ENCODE measurements around the gene SORL1.
A peak's percentile ranks its signal among the peaks of the same experiment; 100 is the strongest.

Gene SORL1

DNA sequence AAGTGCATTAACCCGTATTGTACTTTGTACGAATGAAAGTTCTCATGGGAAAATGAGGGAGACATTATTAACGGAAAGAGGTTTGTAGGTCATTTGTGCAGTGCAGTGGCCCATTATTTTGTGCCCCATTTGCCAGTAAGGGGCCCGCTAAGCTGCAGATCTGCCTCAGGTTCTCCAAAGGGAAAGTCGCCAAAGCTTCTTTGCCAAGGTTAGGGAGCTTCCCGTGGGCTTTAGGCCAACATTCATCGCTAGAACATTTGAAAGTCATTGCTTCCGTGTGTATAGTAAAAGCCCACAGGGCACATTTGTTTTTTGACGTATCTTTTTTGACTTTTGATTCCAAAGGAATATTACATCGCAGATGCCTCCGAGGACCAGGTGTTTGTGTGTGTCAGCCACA lies 61.7 kb downstream of the SORL1 start:
- no peak for DNase-seq

DNA sequence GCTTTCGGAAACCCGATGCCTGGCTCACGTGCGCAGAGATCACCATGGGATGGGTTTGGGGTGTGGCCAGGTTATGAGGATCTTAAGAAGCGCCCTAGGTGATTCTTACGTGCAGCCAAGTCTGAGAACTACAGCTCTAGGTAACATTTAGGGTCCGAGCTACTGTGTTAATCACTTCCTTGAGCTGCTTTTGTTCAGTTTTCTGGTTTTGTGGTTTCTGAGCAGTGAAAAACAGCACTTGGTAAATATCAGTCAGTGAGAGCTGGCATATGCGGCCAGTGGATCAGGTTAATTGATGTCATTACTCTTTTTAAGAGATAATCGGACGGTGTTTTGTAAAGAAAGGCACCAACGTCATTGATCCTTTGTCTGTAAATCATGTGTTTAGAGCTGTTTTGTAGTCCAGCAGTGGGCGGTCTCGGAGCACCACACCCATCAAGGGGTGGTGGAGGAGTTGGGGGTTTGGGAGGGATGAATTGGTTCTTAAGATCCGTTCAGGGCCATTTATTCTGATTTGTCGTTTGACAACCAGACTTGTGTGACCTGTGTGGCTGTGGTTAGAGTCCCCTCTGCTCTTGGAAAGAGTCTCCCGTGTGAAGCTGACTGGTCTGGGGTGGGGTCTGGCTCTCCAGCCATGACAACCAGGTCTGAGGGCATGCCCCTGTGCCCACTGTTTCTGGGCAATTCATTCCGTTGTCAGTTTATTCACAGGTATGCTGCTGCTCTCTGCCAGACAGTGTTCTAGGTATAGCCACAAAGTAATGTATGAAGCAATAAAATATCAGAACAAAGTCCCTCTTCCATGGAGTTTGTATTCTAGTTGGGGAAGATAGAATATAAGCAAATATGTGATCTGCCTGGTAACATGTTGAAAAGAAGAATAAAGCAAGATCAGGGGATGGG lies 62.6 kb downstream of the SORL1 start:
- DNase-seq: no peak

DNA sequence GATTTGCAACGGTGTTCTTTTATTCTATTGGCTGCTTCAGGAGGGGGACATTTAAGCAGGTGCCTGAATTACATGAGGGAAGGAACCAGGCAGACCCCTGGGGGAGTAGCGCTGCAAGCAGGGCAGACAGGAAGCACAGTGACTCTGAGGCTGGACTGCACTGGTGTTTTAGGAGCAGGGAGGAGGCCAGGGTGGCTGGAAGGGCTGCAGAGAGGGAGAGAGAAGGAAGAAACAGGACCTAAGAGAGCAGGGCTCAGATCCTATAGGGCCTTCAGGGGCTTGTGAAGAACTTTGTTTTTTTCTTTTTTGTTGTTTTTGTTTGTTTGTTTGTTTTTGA lies 63.2 kb downstream of the SORL1 start:
- no peak for DNase-seq

DNA sequence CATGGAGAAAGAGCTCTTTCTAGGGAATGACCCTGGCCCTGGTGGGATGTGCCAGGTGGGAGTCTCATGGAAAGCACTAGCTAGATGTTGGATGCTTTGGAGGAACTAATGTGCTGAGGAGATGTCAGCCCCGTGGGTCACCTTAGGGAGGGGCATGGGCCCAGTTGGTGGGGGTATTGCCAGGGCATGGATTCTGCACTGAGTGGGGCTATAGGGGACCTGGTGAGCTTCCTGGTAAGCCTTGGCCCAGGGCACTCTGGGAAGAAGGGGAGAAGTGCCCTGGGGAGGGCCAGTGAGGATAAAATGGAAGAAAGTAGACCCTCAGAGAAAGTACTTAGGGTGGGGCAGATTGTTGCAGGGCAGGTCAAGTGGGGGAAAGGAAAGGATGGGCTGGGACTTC lies 65.9 kb downstream of the SORL1 start:
- no peak for DNase-seq

DNA sequence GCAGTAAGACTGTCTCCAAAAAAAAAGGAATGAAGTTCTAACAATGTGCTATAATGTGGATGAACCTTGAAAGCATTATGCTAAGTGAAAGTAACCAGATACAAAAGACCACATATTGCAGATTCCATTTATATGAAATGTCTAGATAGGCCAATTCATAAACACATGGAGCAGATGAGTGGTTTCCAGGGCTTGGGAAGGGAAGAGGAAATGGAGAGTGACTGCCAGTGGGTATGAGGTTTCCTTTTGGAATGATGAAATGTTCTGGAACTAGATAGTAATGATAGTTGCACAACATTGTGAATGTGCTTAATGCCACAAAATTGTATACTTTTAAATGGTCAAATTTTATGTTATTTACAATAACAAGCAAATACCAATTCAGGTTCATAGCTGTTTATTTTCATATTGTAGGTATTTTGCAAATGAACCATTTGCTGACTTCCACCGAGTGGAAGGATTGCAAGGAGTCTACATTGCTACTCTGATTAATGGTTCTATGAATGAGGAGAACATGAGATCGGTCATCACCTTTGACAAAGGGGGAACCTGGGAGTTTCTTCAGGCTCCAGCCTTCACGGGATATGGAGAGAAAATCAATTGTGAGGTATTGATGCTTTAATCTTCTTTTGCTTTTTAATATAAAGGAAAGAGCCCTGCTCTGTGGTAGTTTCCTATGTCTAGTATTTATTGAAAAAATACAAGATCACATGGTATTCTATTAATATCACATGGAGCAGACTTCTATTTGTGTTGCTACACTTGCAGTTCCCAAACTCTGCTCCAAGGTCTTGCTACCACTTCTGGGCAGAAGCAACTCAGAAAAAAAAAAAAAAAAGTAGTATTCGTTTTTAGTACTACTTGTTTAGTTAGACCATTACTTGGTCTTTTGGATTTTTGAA lies 68.4 kb downstream of the SORL1 start:
- no peak for DNase-seq

DNA sequence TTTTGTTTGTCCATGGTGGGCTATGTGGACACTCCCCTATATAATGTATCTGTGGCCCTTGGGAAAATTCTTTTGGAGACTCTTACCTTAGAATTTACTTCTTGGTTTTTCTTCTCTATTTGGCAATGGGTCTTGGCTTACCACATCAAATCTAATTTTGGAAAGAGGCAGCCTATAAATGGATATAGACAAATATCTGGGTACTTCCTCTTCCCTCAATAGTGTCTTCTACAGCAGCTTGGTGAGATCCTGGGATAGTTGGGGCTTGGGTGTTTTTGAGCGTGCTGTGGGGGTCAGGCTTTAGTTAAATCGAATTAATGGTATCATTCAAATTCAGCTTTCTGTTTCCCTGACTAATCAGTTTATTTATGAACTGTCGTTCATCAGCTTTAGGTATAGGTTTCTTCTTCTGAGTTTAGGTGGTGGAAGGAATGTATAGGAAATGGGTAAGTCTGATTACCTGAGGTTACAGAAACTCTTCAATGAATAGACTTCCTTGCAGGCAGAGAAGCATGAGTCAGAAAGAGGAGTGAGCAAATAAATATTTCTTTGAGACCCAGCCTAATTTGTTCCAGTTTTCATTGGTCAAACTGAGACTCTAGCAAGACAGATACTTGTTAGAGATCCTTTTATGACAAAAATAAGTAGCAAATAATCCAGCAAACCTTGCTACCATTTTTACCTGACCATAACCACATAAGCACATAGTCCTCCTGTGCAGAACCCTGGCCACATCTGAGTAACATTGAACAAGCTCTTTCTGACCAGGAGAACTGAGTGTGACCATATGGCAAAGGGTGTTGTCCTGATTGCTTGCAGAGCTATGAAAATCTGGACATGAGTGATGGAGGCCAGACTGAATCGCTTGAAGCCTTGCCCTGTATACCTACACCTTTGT lies 69.3 kb downstream of the SORL1 start:
- DNase-seq: peak; percentile 4 to 16

DNA sequence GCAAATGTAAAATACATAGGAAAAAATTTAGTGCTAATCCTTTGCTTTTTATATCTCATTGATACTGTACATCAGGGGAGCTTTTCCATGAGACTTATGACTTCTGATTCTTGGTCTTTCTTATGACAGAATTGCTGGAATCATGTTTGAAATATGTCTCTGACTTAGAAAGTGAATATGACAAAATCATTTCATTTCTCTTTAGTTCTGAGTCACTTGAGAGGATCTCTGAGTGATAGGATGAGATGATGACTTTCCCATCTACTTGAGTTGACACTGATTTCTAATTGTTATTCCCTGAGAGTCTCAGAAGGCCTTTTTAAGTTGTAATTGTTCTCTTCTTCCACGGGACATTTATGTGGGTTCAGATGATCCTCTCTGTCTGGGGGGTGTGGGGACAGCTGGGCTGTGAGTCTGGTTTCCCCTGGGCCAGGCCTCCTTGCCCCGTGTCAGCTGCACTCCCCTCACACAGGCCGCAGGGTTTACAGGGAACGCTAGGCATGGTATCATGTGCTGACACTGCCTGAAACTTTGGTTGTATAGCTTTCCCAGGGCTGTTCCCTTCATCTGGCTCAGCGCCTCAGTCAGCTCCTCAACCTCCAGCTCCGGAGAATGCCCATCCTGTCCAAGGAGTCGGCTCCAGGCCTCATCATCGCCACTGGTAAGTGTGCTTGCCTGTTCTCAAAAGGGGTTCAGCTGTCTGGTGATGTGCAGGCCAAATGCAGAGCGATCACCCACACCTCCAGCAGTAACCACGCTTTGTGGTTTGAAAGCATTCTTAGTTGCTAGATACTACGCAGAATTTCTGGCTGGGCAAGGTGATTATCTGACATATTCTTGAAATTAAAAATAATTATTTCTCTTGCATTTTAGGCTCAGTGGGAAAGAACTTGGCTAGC lies 70.2 kb downstream of the SORL1 start:
- no peak for DNase-seq

DNA sequence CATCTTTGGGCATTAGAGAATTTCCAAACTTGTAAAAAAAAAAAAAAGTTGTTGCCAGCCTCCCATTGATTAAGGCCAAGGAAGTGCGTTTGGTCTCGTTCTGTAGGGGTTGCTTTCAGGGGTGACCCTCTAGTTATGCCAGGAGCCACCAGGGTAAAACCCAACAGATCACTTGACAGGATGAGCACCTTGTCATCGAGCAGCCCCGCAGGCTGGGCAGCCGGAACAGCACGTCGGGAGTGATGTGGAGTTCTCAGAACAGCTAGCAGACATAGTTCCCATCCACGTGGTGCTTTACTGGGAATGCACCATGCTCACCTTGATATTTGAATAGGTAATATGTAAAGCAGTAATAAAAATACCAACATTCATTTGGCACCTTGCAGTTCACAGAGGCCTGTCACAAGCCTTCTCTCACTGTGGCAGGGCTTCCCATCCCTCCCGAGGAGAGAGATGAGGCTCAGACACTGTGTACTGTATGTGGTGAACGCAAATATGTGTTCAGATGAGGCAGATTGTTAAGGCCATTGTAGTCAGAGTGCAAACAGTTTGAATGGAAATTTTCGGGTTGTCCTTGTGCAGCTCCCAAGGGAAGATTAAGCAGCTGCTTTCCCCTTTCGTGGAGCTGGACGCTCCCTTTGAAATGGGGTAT lies 71.6 kb downstream of the SORL1 start:
- no peak for DNase-seq

DNA sequence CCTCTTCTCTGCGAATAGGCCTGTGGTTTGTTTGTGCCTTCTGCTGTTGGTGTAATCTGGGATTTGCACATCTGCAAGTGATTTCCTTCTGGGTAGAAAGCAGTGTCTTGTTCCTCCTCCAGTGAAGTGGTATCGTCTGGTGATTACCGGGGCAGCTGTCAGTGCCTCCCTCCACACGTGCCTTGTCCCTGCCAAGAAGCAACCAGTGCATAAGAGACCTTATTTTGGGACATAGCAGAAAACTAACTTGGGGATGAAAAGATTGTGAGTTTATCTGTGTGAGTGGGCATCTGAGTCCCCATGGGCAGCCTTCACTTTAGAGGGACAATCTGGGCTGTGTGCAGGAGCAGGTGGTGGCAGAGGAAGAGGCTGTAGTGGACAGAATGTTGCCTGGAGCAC lies 72.1 kb downstream of the SORL1 start:
- no peak for DNase-seq

DNA sequence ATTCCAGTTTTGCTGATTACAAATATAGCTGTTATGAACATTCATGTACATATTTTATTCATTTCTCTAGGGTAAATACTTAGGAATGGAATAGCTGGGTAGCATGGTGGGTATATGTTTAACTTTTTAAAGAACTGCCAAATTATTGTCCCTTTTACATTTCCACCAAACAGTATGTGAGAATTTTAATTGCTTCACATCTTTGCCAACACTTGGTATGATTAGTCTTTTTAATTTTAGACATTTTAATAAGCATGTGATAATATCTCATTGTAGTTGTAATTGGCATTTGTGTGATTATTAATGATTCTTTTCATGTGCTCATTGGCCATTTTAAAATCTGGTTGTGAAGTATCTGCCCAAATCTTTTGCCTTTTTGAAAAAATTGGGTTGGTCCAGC lies 73.3 kb downstream of the SORL1 start:
- DNase-seq: no peak

DNA sequence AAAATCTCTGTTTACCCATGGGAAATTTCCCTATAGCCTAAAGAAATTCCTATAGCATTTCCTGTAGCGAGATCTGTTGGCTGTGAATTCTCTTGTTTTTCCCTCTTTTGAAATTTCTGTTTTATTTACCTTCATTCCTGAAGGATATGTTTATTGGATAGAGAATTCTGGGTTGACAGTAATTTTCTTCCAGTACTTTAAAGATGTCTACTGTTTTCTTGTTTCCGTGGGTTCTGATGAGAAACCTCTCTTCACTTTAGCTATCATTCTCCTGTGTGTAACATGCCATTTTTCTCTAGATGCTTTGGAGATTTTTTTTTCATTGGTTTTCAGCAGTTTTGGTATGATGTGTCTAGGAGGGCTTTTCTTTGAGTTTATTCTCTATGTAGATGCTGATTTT lies 78.1 kb downstream of the SORL1 start:
- no peak for DNase-seq

DNA sequence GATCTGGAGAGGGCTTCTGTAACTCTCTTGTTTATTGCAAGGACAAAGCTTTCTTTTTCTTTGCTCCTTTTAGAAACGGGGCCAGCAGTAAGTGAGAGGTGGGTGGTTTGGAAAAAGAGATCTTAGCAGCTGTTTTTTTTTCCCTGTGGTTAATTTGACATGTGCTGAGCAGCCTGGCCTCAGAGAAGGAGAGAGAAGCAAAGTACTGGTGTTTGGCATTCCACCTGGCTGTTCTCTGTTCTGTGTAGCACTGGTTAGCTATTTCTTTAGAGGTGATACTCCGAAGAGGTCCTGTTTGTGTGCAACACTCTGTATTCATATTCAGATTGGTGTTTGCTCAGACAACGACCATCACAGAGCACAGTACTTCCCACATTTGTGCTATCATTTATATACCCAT lies 81.5 kb downstream of the SORL1 start:
- no peak for DNase-seq

DNA sequence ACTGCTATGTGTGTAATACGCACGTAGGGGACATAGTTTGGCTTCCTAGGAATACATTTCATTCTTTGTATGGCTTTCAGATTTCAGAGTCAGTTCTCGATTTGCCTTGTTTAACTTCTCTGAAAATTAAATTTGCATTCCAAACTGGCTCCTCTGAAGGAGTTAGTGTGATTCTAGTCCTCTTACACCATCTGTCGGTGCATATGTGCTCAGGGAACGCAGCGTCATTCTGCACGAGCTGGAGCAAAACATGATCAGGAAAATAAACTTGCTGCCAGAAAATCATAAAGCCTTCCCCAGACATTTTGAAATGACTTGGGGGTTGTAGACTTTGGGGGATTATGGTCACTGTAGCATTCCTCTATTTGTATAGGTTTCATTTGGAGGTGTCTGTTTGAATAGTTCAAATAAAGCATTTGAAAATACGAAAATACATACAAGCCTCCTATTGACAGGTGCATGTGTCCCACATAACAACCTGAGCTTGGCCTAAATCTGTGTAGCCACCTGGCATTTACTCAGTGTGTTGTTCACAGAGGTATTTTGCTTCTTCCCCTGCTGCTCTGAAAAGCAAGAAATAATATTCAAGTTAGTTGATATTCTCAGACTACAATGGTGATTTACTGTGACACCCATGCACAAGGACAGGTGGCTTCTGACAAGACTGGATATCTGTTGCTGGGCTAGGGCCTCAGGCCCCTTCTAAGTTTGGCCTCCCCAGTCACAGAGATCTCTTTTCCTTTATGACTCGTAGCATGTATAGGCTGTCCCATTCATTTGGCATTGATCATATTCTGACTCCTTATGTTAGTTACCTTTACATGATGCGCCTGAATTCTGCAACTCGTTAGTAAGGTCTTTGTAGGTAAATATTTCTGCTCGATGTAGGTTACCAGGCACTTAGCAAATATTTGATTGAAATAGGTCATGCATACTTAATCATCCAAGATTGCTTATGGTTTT lies 82.3 kb downstream of the SORL1 start:
- DNase-seq: no peak

DNA sequence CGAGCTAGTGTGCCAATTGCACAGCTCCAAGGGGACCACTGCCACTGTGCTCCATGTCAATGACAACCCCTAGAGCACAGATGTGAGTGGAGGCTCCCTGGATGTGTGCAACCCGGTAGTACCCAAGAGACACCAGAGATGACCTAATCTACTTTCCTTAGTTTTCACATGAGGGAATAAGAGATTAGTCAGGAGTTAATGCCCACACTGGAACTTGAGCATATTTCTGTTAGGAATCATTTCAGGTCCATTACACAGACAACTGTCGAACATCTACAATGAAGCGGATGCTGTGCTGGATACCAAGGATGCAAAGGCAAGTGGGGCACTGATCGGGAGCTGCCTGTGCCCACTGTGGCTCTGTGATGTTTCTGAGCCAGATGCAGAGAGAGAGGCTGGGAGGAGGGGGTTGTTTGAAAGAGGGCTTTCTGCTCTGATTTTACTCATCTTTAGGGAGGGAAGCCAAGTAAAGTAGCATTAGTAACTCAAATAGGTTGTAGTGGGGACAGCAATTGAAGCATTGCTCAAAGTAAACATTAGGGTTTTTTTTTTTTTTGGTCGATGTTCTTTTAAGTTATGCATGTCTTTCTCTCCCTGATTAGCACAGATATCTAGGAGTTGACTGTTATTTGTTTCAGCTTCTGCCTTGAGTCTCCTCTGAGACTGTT lies 83.1 kb downstream of the SORL1 start:
- no peak for DNase-seq

DNA sequence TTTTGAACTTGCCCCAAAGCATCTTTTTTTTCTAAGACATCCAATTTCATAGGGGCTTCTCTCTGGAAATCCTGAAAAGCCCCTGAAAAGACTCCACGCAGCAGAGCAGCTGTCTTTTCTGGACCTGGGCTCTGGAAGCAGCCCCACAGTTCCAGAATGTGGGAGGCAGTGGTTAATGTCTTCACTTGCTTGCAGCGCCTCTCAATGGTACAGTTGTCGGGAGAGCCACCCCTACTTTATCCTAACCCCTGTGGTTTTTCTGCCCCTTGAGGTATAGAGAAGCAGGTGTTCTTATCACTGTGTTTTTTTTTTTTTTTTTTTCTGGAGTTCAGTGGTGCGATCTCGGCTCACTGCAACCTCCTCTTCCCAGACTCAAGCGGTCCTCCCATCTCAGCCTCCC lies 84.0 kb downstream of the SORL1 start:
- no peak for DNase-seq

DNA sequence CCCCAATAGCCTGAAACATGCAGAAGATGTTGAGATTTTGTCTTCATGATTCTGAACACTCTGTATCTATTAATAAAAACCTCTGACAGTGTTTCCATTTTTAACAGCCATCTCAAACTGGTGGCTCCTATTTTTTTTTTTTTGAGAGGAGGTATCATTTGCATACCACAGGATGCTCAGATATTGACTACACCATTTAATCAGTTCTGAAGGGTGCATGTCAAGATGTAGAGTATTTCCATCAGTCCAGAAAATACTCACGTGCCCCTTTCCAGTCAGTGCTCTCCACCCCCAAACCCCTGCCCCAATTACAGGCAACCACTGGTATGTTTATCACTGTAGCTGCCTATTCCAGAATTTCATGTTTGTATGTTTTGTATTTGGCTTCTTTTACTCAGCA lies 85.9 kb downstream of the SORL1 start:
- no peak for DNase-seq

DNA sequence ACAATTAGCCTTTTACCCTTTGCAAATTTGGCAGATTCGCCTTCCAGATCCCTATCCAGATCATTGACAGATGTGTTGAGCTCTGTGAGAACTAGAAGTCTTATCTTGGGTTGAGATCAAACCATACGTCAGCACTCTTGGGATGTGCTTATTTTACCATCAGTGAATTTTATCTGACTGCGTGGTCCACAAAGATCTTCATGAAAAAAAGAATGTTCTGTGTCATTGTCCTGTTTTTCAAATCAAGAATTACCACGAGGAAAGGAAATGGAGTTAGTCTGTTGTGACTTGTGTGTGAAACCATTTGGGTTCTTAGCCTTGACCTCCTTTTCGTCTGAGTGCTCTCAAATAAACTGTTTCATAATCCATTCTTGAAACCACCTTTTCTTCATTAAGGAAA lies 86.9 kb downstream of the SORL1 start:
- DNase-seq: no peak

DNA sequence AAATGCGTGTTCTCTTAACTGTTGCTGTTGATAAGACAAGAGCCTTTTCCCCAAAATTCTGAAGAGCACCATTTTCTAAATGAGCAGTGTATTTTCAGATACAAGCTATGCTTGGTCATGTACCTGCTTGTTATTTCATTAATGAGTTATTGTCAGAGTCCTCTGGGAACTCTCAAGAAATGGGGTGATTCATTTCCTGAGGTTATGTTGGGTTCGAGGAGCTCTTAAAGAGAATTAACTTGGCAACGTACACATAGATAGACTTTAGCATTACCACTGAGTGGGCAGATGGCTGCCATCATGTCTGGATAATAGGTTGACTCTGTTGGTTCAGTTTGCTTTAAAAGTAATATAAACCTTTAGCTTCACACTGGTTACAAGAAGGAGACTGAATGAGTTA lies 88.5 kb downstream of the SORL1 start:
- DNase-seq: no peak

DNA sequence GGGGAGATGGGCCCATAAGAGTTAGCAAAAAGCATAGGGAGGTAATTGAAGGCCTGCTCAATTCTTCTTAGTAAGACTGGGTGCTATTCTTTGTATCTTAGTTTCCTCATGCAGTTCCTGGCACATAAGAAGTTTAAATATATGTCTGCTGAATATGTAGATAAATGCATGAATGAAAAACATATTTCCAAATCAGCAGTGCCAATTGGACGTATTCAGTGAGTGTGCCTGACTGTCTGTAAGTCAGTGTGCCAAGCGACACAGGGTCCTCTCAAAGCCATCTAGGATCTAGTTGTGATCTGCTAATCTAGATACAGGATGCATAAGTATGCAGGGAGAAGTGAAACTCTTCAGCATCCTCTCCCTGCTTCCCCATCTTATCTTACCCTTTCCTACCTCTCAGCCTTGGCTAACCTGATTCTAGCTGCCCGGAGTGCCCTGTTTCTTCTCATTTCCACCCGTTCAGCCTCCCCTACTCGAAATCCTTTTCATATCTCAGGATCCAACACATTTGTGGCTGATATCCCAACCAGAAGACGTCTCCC lies 91.8 kb downstream of the SORL1 start:
- no peak for DNase-seq

All from AML-193 (cell line).